Fibroblast of lung (primary cell): ENCODE measurements around the gene BCAS3.

Experiments used
- CTCF ChIP-seq, 2 donors: IDR thresholded peaks in 1 of 2; conservative IDR thresholded peaks in 1 of 2; 1 replicate in 1 of 2; 2 replicates in 1 of 2; pipeline ENCODE4 v1.5.1; 2011 to 2012; ENCODE audit warnings: low read length in 2 of 2, control low read depth in 1 of 2, inconsistent platforms in 1 of 2, low read depth in 1 of 2, mild to moderate bottlenecking in 1 of 2
- EZH2 ChIP-seq: IDR thresholded peaks from 2 replicates; pipeline ENCODE4 v1.5.1; 2012; ENCODE audit warnings: low read length, control low read depth, mild to moderate bottlenecking; ENCODE audit errors: missing control alignments

- TF ChIP-seq CTCF (conservative IDR thresholded peaks at IDR 0.05 in 1 of 2, IDR thresholded peaks at IDR 0.05 in 1 of 2; ENCODE audit: low read depth in 1 of 2, low read length in 2 of 2) = no peak
- no peak for TF ChIP-seq EZH2
These were observed 625.5 kb downstream of the BCAS3 start for GRCh38 chr17:61302953-61303816.
